Mucosa of rectum (tissue), 2 donors: ENCODE measurements around the gene PDP2.
A peak's percentile ranks its signal among the peaks of the same experiment; 100 is the strongest.
"Not testable (repeated sequence)": the region's sequence is repeated elsewhere in the genome, so short reads cannot be mapped to it uniquely, and the experiment has no call there.

ENCODE experiments used
- H3K27ac ChIP-seq, 2 donors: one replicate each; pipeline ENCODE4 v1.7.0; 2013; ENCODE audit warnings: inconsistent platforms in 2 of 2, low read depth in 2 of 2, low read length in 2 of 2
- H3K27me3 ChIP-seq, 2 donors: one replicate each; pipeline ENCODE4 v1.7.0; 2013; ENCODE audit warnings: low read length in 2 of 2; ENCODE audit not compliant: control insufficient read depth in 2 of 2, insufficient read depth in 2 of 2
- H3K36me3 ChIP-seq, 2 donors: one replicate each; pipeline ENCODE4 v1.7.0; 2013; ENCODE audit warnings: low read length in 2 of 2; ENCODE audit not compliant: control insufficient read depth in 2 of 2, insufficient read depth in 2 of 2
- H3K4me1 ChIP-seq, 2 donors: one replicate each; pipeline ENCODE4 v1.7.0; 2013; ENCODE audit warnings: low read length in 2 of 2, mild to moderate bottlenecking in 1 of 2; ENCODE audit not compliant: control insufficient read depth in 2 of 2, insufficient read depth in 2 of 2
- H3K4me3 ChIP-seq, 2 donors: one replicate each; pipeline ENCODE4 v1.7.0; 2013; ENCODE audit warnings: low read length in 2 of 2
- H3K9ac ChIP-seq, 2 donors: one replicate each; pipeline ENCODE4 v1.7.0; 2013; ENCODE audit warnings: low read length in 2 of 2, low read depth in 1 of 2, mild to moderate bottlenecking in 1 of 2
- H3K9me3 ChIP-seq, 2 donors: one replicate each; pipeline ENCODE4 v1.7.0; 2013; ENCODE audit warnings: low read length in 2 of 2; ENCODE audit not compliant: control insufficient read depth in 2 of 2
- donor health status: healthy.
- donor health status: Normal muscosa, but diverticular disease.

Gene PDP2

DNA sequence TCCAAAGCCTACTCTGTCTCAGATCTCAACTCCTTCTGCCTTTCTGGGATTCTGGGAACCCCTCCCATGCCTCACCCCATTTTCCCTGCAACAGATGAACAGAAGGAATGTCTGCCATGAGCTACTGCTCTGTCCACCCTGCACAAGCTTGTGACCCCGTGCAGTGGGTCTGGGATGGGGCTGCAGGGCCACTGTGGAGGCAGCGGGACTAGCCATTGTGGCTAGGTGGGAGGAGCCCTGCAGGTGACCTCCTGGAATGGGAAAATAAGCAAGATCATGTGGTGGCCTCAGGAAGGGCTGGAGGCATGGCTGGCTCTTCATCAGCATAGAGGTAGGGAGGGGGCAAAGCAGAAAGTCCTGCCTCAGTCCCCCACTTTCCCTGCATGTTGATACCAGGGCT, 13.7 kb downstream of the PDP2 start:
- Histone ChIP-seq H3K9me3 (no peaks in the 10 kb centered on the region), H3K27ac (no peak overlapping the region), H3K27me3 (no peaks in the 10 kb centered on the region), H3K36me3 (no peaks in the 10 kb centered on the region), H3K4me3 (no peak overlapping the region), H3K4me1 (peaks cover 18 to 20% of the 10 kb centered on the region in 2 donors), H3K9ac (no peak overlapping the region)

GRCh38 chr16:66894948-66895688, 14.8 kb downstream of the PDP2 start:
- Histone ChIP-seq H3K27me3 (no peaks in the 10 kb centered on the region), H3K27ac (peak overlapping the region; percentile 86 to 87), H3K4me3 (no peak overlapping the region), H3K9ac (peak overlapping the region; percentile 41 to 46), H3K9me3 (no peaks in the 10 kb centered on the region), H3K36me3 (no peaks in the 10 kb centered on the region), H3K4me1 (peaks cover 26 to 29% of the 10 kb centered on the region in 2 donors)

GRCh38 chr16:66895689-66895979, 15.3 kb downstream of the PDP2 start:
- no peak overlapping the region for H3K4me3 ChIP-seq
- no peaks in the 10 kb centered on the region for H3K27me3 ChIP-seq
- peaks cover 30 to 33% of the 10 kb centered on the region in 2 donors for H3K4me1 ChIP-seq
- H3K9me3 ChIP-seq: no peaks in the 10 kb centered on the region
- no peaks in the 10 kb centered on the region for H3K36me3 ChIP-seq
- H3K27ac ChIP-seq: peak overlapping the region; percentile 86 to 87
- H3K9ac ChIP-seq: peak overlapping the region; percentile 41 to 46

DNA sequence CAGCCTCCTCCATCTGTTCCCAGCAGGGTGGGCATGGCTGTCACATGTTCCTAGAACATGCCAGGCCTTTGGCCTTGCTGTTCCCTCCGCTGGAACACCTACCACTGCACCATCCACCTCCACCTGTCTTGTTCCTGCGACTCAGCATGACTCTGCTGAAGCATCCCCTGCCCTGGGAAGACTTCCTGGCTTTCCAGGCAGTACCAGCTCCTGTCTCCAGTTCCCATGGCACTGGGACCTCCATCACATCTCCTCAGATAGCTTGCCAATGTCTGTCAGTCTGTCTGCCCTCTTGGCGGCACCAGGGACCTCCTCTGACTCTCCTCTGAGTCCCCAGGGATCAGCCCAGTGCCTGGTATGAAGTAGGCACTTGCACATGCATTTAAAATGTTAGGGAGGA, 15.7 kb downstream of the PDP2 start:
- no peak overlapping the region for H3K4me3 ChIP-seq
- H3K4me1 ChIP-seq: peaks cover 33 to 37% of the 10 kb centered on the region in 2 donors
- H3K36me3 ChIP-seq: no peaks in the 10 kb centered on the region
- peak overlapping the region; percentile 5 to 46 for H3K9ac ChIP-seq
- H3K27me3 ChIP-seq: no peaks in the 10 kb centered on the region
- H3K27ac ChIP-seq: peak overlapping the region; percentile 86 to 87
- H3K9me3 ChIP-seq: no peaks in the 10 kb centered on the region

DNA sequence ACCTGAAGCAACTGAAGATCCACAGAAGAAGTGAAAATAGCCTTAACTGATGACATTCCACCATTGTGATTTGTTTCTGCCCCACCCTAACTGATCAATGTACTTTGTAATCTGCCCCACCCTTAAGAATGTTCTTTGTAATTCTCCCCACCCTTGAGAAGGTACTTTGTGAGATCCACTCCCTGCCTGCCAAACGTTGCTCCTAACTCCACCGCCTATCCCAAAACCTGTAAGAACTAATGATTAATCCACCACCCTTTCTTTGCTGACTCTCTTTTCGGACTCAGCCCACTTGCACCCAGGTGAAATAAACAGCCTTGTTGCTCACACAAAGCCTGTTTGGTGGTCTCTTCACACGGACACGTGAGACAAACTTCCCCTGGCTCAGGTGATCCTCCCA, 16.4 kb downstream of the PDP2 start:
- peak overlapping the region; percentile 86 to 87 for H3K27ac ChIP-seq
- H3K9ac ChIP-seq: peak overlapping the region in 1 of 2 donors; percentile 37
- H3K36me3 ChIP-seq, H3K4me3 ChIP-seq, H3K9me3 ChIP-seq, H3K27me3 ChIP-seq: not testable (repeated sequence)
- H3K4me1 ChIP-seq: peaks cover 37 to 43% of the 10 kb centered on the region in 2 donors

- Histone ChIP-seq H3K4me1 (peaks cover 37 to 44% of the 10 kb centered on the region in 2 donors), H3K36me3 (no peaks in the 10 kb centered on the region), H3K4me3 (no peak overlapping the region), H3K9me3 (no peaks in the 10 kb centered on the region), H3K9ac (no peak overlapping the region), H3K27me3 (no peaks in the 10 kb centered on the region), H3K27ac (no peak overlapping the region)
Observed at GRCh38 chr16:66898207-66898606, 17.9 kb downstream of the PDP2 start.

DNA sequence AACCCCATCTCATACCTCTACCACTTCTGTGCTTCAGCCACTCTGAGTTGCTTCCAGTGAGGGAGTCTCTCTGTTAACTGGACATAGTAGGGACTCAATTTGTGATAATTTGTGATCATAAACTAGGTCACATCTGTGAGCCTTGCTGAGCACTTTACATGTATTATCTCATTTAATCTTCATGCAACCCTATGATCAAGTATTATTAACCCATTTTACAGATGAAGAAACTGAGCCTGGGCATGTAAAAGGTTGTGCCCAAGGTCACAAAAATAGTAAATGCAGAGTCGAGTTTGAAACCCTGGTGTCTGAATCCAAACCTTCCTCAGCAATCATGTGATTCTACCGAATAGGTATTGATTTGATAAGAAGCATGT, 18.6 kb downstream of the PDP2 start:
- H3K9me3 ChIP-seq: no peaks in the 10 kb centered on the region
- H3K4me1 ChIP-seq: peaks cover 37 to 44% of the 10 kb centered on the region in 2 donors
- no peak overlapping the region for H3K9ac ChIP-seq
- H3K36me3 ChIP-seq: no peaks in the 10 kb centered on the region
- H3K4me3 ChIP-seq: no peak overlapping the region
- peak overlapping the region; percentile 69 to 75 for H3K27ac ChIP-seq
- no peaks in the 10 kb centered on the region for H3K27me3 ChIP-seq

GRCh38 chr16:66899310-66899944, 19.1 kb downstream of the PDP2 start:
- Histone ChIP-seq H3K9me3 (no peaks in the 10 kb centered on the region), H3K4me1 (peaks cover 37 to 44% of the 10 kb centered on the region in 2 donors), H3K27ac (peak overlapping the region; percentile 69 to 75), H3K4me3 (no peak overlapping the region), H3K27me3 (no peaks in the 10 kb centered on the region), H3K36me3 (no peaks in the 10 kb centered on the region), H3K9ac (peak overlapping the region in 1 of 2 donors; percentile 78)

- Histone ChIP-seq H3K36me3 (no peaks in the 10 kb centered on the region), H3K9ac (peak overlapping the region in 1 of 2 donors; percentile 78), H3K4me3 (peak overlapping the region in 1 of 2 donors; percentile 11), H3K4me1 (peaks cover 40 to 48% of the 10 kb centered on the region in 2 donors), H3K9me3 (no peaks in the 10 kb centered on the region), H3K27me3 (no peaks in the 10 kb centered on the region), H3K27ac (peak overlapping the region; percentile 69 to 75)
Observed at GRCh38 chr16:66899945-66900710, 19.8 kb downstream of the PDP2 start.
